ENCODE results near the gene BMF. TPM values are rescaled to one million over a fixed set of nuclear protein-coding genes. Genes with fewer than 3 reads are reported as not detected.
A peak's percentile ranks its signal among the peaks of the same experiment; 100 is the strongest.

The BMF gene
- total and polyA plus RNA-seq, 11 donors, result 1.2 to 12.9 (median 3.4) TPM

DNA sequence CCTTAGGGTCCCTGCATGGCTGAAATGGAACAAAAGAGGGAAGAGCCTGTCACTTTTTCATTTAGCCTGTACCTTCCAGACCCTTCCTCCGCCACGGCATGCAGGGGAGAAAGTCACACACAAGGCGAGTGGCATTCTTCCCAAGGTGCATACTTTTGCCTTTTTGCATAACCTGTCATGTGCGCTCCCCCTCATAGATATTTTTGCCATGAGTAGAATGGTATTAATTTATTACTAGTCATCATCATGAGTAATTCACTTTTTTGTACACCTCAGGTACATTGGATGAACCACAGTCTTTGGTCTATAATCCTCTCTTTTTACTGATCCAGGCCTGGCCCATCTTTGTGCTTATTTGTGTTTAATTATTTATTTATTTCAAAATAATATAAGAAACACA is 43.3 kb upstream of the BMF start:
- Histone ChIP-seq H3K4me1 (no peaks in the 10 kb centered on the region), H3K4me3 (no peak overlapping the region), H3K27me3 (no peaks in the 10 kb centered on the region), H3K9me3 (no peaks in the 10 kb centered on the region), H3K27ac (no peak overlapping the region), H3K36me3 (no peaks in the 10 kb centered on the region)
- intact Hi-C loops (cut with DNase I), result loop anchor here in 1 of 10 donors (5.0 kb wide), 1 partner anchor 40 kb away; no protein-coding TSS in a partner anchor
- no peak for DNase-seq
- no peak for ATAC-seq
- TF ChIP-seq, protein P1, sequence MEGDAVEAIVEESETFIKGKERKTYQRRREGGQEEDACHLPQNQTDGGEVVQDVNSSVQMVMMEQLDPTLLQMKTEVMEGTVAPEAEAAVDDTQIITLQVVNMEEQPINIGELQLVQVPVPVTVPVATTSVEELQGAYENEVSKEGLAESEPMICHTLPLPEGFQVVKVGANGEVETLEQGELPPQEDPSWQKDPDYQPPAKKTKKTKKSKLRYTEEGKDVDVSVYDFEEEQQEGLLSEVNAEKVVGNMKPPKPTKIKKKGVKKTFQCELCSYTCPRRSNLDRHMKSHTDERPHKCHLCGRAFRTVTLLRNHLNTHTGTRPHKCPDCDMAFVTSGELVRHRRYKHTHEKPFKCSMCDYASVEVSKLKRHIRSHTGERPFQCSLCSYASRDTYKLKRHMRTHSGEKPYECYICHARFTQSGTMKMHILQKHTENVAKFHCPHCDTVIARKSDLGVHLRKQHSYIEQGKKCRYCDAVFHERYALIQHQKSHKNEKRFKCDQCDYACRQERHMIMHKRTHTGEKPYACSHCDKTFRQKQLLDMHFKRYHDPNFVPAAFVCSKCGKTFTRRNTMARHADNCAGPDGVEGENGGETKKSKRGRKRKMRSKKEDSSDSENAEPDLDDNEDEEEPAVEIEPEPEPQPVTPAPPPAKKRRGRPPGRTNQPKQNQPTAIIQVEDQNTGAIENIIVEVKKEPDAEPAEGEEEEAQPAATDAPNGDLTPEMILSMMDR (IDR thresholded peaks at IDR 0.05), result no peak
- TF ChIP-seq POLR2A (IDR thresholded peaks at IDR 0.05), result no peak
- 92 to 95% (median 93%) methylated on average over 4 of the region's 4 CpGs for WGBS, 4 donors

DNA sequence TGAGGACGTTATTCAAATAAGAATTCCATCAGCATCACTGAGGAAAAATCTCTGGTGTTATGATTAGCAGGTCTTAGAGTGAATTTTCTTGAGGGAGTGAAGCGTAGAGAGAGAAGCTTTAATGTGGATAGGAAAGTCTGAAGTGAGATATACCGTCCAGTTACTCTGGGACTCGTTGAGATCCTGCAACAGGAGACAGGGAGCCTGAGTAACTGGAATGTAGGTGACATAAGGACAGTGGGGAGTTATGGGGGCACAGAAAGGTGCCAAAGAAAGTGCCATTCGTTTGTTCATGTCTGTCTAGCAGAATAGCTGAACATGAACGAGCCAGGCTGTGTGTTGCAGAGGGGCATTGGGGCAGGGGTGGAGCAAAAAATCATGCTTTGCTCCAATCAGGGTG is 42.8 kb upstream of the BMF start:
- Histone ChIP-seq H3K27ac (no peak overlapping the region), H3K9me3 (no peaks in the 10 kb centered on the region), H3K36me3 (no peaks in the 10 kb centered on the region), H3K4me3 (no peak overlapping the region), H3K4me1 (no peaks in the 10 kb centered on the region), H3K27me3 (no peaks in the 10 kb centered on the region)
- DNase-seq (no peak), ATAC-seq (no peak)
- intact Hi-C loops (cut with DNase I), result loop anchor here in 1 of 10 donors (5.0 kb wide), 1 partner anchor 39 kb away; no protein-coding TSS in a partner anchor
- 62 to 70% (median 67%) methylated on average over 6 of the region's 6 CpGs for WGBS, 4 donors
- TF ChIP-seq POLR2A (IDR thresholded peaks at IDR 0.05), result no peak
- TF ChIP-seq, protein P1 (IDR thresholded peaks at IDR 0.05), result no peak

DNA sequence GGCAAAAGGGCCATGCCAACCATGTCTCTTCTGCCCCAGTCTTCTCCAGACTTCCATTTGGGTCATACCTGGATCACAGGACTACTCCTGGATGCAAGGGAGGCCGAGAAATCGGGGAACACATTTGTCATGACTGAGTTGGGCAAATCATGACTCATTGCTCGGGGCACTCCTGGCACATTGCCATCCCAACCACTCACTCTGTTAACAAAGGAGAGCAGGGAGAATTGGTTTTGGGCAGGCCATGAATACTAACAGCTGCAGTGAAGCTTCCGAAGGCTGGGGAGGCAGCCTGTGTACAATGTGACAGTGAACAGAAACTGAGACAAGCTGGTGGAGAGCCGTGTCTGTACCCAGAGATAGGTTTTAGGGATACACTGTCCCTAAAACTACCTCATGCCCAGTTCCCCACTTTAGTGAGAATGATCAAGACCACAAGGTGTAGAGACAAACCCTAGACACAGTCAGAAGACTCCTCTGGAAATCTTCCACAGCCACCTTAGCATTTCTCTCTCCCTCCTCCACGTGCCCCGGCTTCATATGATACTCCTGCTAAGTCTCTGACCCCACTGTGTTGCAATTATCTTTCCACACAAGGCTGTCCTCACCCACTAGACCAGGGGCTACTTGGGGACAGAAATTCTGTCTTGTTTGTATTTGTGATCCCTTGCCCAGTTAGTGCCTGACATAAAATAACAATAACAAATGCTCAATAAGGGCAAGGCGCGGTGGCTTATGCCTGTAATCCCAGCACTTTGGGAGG is 41.7 kb upstream of the BMF start:
- Histone ChIP-seq H3K4me1 (no peaks in the 10 kb centered on the region), H3K27ac (no peak overlapping the region), H3K4me3 (no peak overlapping the region), H3K9me3 (no peaks in the 10 kb centered on the region), H3K36me3 (no peaks in the 10 kb centered on the region), H3K27me3 (no peaks in the 10 kb centered on the region)
- intact Hi-C loops (cut with DNase I), result loop anchor here in 1 of 10 donors (5.0 kb wide), 1 partner anchor 38 kb away; no protein-coding TSS in a partner anchor
- no peak for ATAC-seq
- WGBS, 4 donors, result 67 to 82% (median 72%) methylated on average over 9 of the region's 9 CpGs
- no peak for TF ChIP-seq POLR2A (IDR thresholded peaks at IDR 0.05)
- TF ChIP-seq, protein P1 (IDR thresholded peaks at IDR 0.05), result no peak
- DNase-seq, result peak in 1 of 5 donors; percentile 29

DNA sequence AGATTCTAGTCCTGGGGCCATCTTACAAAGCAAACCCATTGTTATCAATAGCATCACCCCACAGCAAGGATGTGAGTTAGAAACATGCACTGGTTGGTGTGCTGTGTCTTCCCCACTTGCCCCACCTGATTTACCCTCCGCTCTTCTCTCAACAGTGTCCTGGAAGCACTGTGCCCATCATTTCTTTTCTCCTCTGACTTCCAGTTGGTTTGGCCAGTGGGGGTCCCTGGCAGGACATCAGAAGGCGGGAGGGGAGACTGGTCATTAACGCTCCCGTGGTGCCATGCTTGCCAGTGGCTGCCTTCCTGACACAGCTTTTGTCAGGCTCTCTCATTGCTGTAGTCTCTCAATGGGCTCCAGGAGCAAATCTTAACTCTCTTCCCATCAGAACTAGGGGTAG is 40.7 kb upstream of the BMF start:
- no peak overlapping the region for H3K27ac ChIP-seq
- DNase-seq (no peak), ATAC-seq (no peak)
- intact Hi-C loops (cut with DNase I), result no loop called here
- no peaks in the 10 kb centered on the region for H3K4me1 ChIP-seq
- TF ChIP-seq POLR2A (IDR thresholded peaks at IDR 0.05), result no peak
- TF ChIP-seq, protein P1 (IDR thresholded peaks at IDR 0.05), result no peak
- WGBS, 4 donors, result 77 to 95% (median 88%) methylated on average over 4 of the region's 4 CpGs
- no peak overlapping the region for H3K4me3 ChIP-seq
- no peaks in the 10 kb centered on the region for H3K27me3 ChIP-seq
- no peaks in the 10 kb centered on the region for H3K9me3 ChIP-seq
- H3K36me3 ChIP-seq, result no peaks in the 10 kb centered on the region
